ENCODE measurements around the gene GPR45. TPM values are rescaled to one million over a fixed set of nuclear protein-coding genes. Genes with fewer than 3 reads are reported as not detected.

GPR45 gene
- total and polyA plus RNA-seq, 2 of the 13 experiments (the other 11 are each of a cell fraction or from before 2014, with no cell fraction given) = not detected

DNA sequence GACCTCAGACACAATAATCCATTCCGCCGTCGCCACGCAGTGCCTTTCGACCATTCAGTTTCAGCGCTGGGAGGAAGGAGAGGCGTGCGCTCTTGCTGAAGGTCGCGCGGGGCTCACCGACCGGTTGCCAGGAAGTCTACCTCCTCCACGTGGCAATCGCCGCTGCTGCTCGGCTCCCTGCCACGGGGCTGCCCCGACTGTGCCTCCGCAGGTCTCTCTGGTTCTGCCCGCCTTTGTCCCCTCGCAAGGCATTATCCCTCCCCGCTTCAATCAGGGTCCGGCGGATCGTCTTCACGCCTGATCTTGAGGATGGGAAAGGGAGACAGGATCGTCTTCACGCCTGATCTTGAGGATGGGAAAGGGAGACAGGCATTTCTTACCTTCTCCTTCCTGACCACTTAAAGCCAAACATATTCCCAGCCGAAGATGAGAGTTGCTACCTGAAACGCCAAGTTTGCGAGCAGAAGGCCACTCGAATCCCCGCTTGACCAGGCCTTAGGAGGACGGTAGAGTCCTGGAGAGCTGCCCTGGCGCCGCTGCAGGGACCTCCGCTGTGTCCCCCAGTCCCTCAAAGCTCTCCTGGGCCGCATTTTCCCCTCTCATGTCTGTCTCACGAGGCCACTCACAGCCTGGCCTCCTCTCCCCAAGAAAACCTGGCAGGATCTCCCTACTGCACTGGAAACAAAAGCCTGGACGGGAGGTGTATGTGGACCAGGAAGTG is 4.3 kb upstream of the GPR45 start:
- in situ Hi-C loops (cut with HindIII; ENCODE audit: extremely low pct_ligation_motif_present, low pct_unique_long_range_greater_than_20kb) (loop anchor here (5.0 kb wide), 1 partner anchor 125 kb away; no protein-coding TSS in a partner anchor), intact Hi-C loops (cut with micrococcal nuclease; ENCODE audit: unreplicated experiment) (no loop called here)
- 70% methylated on average over 38 of the region's 41 CpGs for WGBS (ENCODE audit: low lambda C conversion rate)
- H3K36me3 ChIP-seq (replicated peaks in 1 of 2; ENCODE audit: control insufficient read depth in 1 of 2, insufficient read depth in 2 of 2, low read length in 2 of 2) = no peaks in the 10 kb centered on the region
- H2AFZ ChIP-seq (ENCODE audit: low read length) = no peak overlapping the region
- POLR2A ChIA-PET = no interaction called here
- H3K4me1 ChIP-seq (ENCODE audit: insufficient read depth, low read length) = no peaks in the 10 kb centered on the region
- no peak for DNase-seq (ENCODE audit: low spot score)
- FAIRE-seq = no peak
- ATAC-seq = no peak
- no peak overlapping the region for H3K9ac ChIP-seq (ENCODE audit: insufficient read depth, low read depth, low read length)
- H3K27ac ChIP-seq (ENCODE audit: extremely low read length, insufficient read depth, low read length) = no peak overlapping the region
- no peak overlapping the region for H3K4me2 ChIP-seq (ENCODE audit: low read depth, low read length)
- peaks cover 0 to 9% of the 10 kb centered on the region in 2 experiments; a peak in 2 of 5 replicates for H3K27me3 ChIP-seq (ENCODE audit: control insufficient read depth in 1 of 2, insufficient read depth in 2 of 2, low read length in 2 of 2)
- no peak overlapping the region for H3K4me3 ChIP-seq (replicated peaks in 1 of 3; ENCODE audit: insufficient read depth in 1 of 3, low read depth in 2 of 3, low read length in 3 of 3)
- no peaks in the 10 kb centered on the region for H3K9me3 ChIP-seq (ENCODE audit: low read length)
- TF ChIP-seq ATAD3A (CRISPR knock-in tag; IDR thresholded peaks at IDR 0.05) = no peak
- TF ChIP-seq ZNF282 (IDR thresholded peaks at IDR 0.05; ENCODE audit: partially characterized antibody) = no peak
- no peak for TF ChIP-seq MAFF (IDR thresholded peaks at IDR 0.05; ENCODE audit: low read depth, low read length)
- no peak for TF ChIP-seq SIX4 (CRISPR knock-in tag; IDR thresholded peaks at IDR 0.05)
- no peak for TF ChIP-seq ZNF234 (CRISPR knock-in tag; conservative IDR thresholded peaks at IDR 0.05)
- TF ChIP-seq, protein P1, sequence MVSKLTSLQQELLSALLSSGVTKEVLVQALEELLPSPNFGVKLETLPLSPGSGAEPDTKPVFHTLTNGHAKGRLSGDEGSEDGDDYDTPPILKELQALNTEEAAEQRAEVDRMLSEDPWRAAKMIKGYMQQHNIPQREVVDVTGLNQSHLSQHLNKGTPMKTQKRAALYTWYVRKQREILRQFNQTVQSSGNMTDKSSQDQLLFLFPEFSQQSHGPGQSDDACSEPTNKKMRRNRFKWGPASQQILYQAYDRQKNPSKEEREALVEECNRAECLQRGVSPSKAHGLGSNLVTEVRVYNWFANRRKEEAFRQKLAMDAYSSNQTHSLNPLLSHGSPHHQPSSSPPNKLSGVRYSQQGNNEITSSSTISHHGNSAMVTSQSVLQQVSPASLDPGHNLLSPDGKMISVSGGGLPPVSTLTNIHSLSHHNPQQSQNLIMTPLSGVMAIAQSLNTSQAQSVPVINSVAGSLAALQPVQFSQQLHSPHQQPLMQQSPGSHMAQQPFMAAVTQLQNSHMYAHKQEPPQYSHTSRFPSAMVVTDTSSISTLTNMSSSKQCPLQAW (CRISPR knock-in tag; IDR thresholded peaks at IDR 0.05) = no peak
- TF ChIP-seq NFATC3 (CRISPR knock-in tag; IDR thresholded peaks at IDR 0.05) = no peak
- TF ChIP-seq KAT2B (IDR thresholded peaks at IDR 0.05; ENCODE audit: borderline replicate concordance, low read depth, low read length) = no peak
- no peaks in the 10 kb centered on the region for H4K20me1 ChIP-seq (ENCODE audit: insufficient read depth, low read length)
- BruUV-seq (replicated peaks) = no TSS peak
- H3K79me2 ChIP-seq (ENCODE audit: insufficient read depth, low read length) = no peaks in the 10 kb centered on the region
- CTCF ChIA-PET (ENCODE audit: low intra/inter-chr PET ratio, low total read pairs) = interaction anchor here (2.3 kb wide), 1 partner anchor 123 kb away, joined by 27 read pairs; no protein-coding TSS in a partner anchor
